GM23248 (cell line): ENCODE measurements around the gene RXRA. TPM values are rescaled to one million over a fixed set of nuclear protein-coding genes. Genes with fewer than 3 reads are reported as not detected.

Experiments
- DNase-seq: peaks from one replicate; pipeline ENCODE4 v3.0.0-alpha.2; 2015
- H2AFZ ChIP-seq: fragments of 200-600 bp; sonication (generic); 2 replicates; pipeline ENCODE4 v1.6.1; 2016; ENCODE audit warnings: antibody characterized with exemption
- H3F3A ChIP-seq: fragments of 200-600 bp; sonication (generic); 2 replicates; pipeline ENCODE4 v1.6.1; 2016; ENCODE audit warnings: mild to moderate bottlenecking, antibody characterized with exemption, mixed run types; ENCODE audit not compliant: insufficient read depth
- H3K27ac ChIP-seq: fragments of 200-600 bp; sonication (generic); 2 replicates; pipeline ENCODE4 v1.5.1; 2016; ENCODE audit warnings: mild to moderate bottlenecking
- H3K27me3 ChIP-seq: fragments of 200-600 bp; sonication (generic); replicated peaks from 2 replicates; pipeline ENCODE4 v1.6.1; 2016; ENCODE audit warnings: mild to moderate bottlenecking; ENCODE audit not compliant: insufficient read depth
- H3K36me3 ChIP-seq: fragments of 200-600 bp; sonication (generic); 2 replicates; pipeline ENCODE4 v1.6.1; 2016; ENCODE audit warnings: low read depth, mild to moderate bottlenecking
- H3K4me1 ChIP-seq: fragments of 200-600 bp; sonication (generic); 2 replicates; pipeline ENCODE4 v1.6.1; 2016; ENCODE audit warnings: mild to moderate bottlenecking; ENCODE audit not compliant: insufficient read depth
- H3K4me2 ChIP-seq: fragments of 200-600 bp; sonication (generic); one replicate; pipeline ENCODE4 v1.6.1; 2016; ENCODE audit warnings: mild to moderate bottlenecking; ENCODE audit not compliant: unreplicated experiment
- H3K4me3 ChIP-seq: fragments of 200-600 bp; sonication (generic); 2 replicates; pipeline ENCODE4 v1.5.1; 2016; ENCODE audit warnings: mild to moderate bottlenecking
- H3K79me2 ChIP-seq: fragments of 200-600 bp; sonication (generic); 2 replicates; pipeline ENCODE4 v1.6.1; 2016; ENCODE audit warnings: mild to moderate bottlenecking; ENCODE audit not compliant: insufficient read depth
- H3K9ac ChIP-seq: fragments of 200-600 bp; sonication (generic); 2 replicates; pipeline ENCODE4 v1.6.1; 2016; ENCODE audit warnings: mild to moderate bottlenecking
- H3K9me2 ChIP-seq: fragments of 200-600 bp; sonication (generic); 2 replicates; pipeline ENCODE4 v1.6.1; 2016; ENCODE audit warnings: mixed run types, mild to moderate bottlenecking, moderate library complexity; ENCODE audit not compliant: insufficient read depth
- H3K9me3 ChIP-seq: fragments of 200-600 bp; sonication (generic); one replicate; pipeline ENCODE4 v1.6.1; 2017; ENCODE audit warnings: low read depth
- H4K20me1 ChIP-seq: fragments of 200-600 bp; sonication (generic); 2 replicates; pipeline ENCODE4 v1.6.0; 2016; ENCODE audit not compliant: insufficient read depth
- EZH2 ChIP-seq: fragments of 200-600 bp; sonication (generic); IDR thresholded peaks from 2 replicates; pipeline ENCODE4 v1.6.1; 2018; ENCODE audit warnings: antibody characterized with exemption, mild to moderate bottlenecking; ENCODE audit not compliant: insufficient read depth, poor library complexity, severe bottlenecking
- EZH2phosphoT487 ChIP-seq: fragments of 200-600 bp; sonication (generic); IDR thresholded peaks from 2 replicates; pipeline ENCODE4 v1.6.1; 2018; ENCODE audit warnings: antibody characterized with exemption, moderate library complexity, mild to moderate bottlenecking, low read depth; ENCODE audit not compliant: insufficient read depth
- WGBS, 2 experiments: methylation state at CpG; one replicate each; pipeline ENCODE4 v1.1.6; 2015 to 2017; ENCODE audit warnings: low lambda C conversion rate in 2 of 2, low coverage in 1 of 2; ENCODE audit errors: missing lambda C conversion rate in 2 of 2; 5-methylcytosine and 5-hydroxymethylcytosine counted together
- in situ Hi-C: fragments of 300-500 bp; cut with MboI; formaldehyde crosslinking; loops from 2 replicates; pipeline ENCODE4 v1.15.0; 2020
- polyA plus RNA-seq: library from polyadenylated mRNA; unstranded; fragments of >200 nt; fragmentation: Nextera tagmentation; extraction: Ambion mirVana; gene quantifications from 2 replicates; pipeline ENCODE4 v1.2.1, GENCODE V29; 2016
- total RNA-seq: library from RNA; depleted of rRNA; stranded (reverse); fragments of >200 nt; shearing (Covaris generic); gene quantifications from 2 replicates; pipeline ENCODE4 v1.2.3, GENCODE V29; 2014

RXRA gene
- total and polyA plus RNA-seq, 2 experiments from 2014 or later = 3.9 to 34.8 TPM

DNA sequence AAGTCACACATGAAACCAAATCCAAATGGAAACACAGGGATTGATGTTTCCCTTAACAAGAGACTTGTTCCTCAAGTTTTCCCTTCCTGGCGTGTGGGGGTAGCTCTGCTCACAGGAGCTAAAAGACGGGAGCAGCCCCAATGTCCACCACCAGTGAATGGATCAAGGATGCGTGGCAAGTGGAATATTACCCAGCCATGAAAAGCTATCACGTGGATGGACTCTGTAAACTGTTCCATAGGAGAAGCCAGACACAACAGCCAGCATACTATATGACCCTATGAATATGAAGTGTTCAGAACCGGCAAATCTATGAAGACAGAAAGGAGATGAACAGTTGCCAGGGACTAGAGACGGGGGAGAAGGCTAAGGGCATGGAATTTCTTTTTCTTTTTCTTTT is 28.3 kb upstream of the RXRA start:
- Histone ChIP-seq H3K9me2 (no peaks in the 10 kb centered on the region), H3K4me3 (no peak overlapping the region), H3K9ac (no peak overlapping the region), H3K27me3 (peaks cover 9% of the 10 kb centered on the region; the same call in 1 of the 2 replicates), H3F3A (no peaks in the 10 kb centered on the region), H2AFZ (no peak overlapping the region), H3K36me3 (no peaks in the 10 kb centered on the region), H3K4me2 (no peak overlapping the region), H4K20me1 (no peaks in the 10 kb centered on the region), H3K4me1 (0 out of 2 replicates have a peak, but pooled peaks cover 2% of the 10 kb centered on the region), H3K9me3 (no peaks in the 10 kb centered on the region), H3K79me2 (no peaks in the 10 kb centered on the region), H3K27ac (no peak overlapping the region)
- no peak for TF ChIP-seq EZH2phosphoT487
- no peak for TF ChIP-seq EZH2
- no peak for DNase-seq
- 72 to 73% methylated on average over 6 of the region's 6 CpGs for WGBS, 2 experiments
- in situ Hi-C loops = no loop called here

DNA sequence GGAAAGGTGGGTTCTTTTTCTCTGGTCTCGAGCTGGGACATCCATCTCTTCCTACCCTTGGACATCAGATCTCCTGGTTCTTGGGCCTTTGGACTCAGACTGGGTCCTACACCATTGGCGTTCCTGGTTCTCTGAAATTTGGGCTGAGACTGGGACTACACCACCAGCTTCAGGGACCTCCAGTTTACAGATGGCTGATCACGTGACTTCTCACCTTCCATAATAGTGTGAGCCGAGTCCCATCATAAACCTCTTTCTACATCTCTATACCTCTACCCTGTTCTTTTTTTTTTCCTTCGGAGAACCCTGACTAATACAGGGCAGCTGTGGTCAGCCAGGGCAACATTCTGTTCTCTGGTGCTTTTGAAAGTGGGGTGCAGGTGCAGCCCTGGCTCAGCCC is 27.2 kb upstream of the RXRA start:
- no peak for TF ChIP-seq EZH2
- no peak for TF ChIP-seq EZH2phosphoT487
- no peak overlapping the region for H3K27ac ChIP-seq
- no peaks in the 10 kb centered on the region for H3K36me3 ChIP-seq
- H3K4me1 ChIP-seq = 0 out of 2 replicates have a peak, but pooled peaks cover under 1% of the 10 kb centered on the region
- H4K20me1 ChIP-seq = no peaks in the 10 kb centered on the region
- H3K4me3 ChIP-seq = no peak overlapping the region
- H3F3A ChIP-seq = no peaks in the 10 kb centered on the region
- WGBS, 2 experiments = 54 to 69% methylated on average over 5 of the region's 5 CpGs
- DNase-seq = no peak
- H3K27me3 ChIP-seq = peaks cover 9% of the 10 kb centered on the region; the same call in 1 of the 2 replicates
- no peaks in the 10 kb centered on the region for H3K9me3 ChIP-seq
- no peaks in the 10 kb centered on the region for H3K79me2 ChIP-seq
- no peaks in the 10 kb centered on the region for H3K9me2 ChIP-seq
- H3K9ac ChIP-seq = no peak overlapping the region
- H3K4me2 ChIP-seq = no peak overlapping the region
- H2AFZ ChIP-seq = no peak overlapping the region
- in situ Hi-C loops = no loop called here

DNA sequence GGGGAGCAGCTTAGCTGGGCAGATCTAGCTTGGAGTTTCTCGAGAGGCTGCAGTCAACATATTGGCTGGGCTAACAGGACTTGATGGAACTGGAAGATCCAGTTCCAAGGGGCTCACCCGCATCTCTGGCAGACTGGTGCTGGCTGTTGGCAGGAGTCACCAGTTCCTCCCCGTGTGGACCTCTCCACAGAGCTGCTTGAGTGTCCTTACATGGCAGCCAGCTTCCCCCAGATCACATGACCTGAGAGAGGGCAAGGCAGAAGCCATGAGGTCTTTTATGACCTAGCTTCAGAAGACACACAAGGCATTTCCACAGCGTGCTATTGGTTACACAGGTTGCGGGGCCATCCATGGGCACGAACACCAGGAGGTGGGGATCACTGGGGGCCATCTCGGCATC is 26.4 kb upstream of the RXRA start:
- Histone ChIP-seq H3F3A (no peaks in the 10 kb centered on the region), H3K9me2 (no peaks in the 10 kb centered on the region), H3K27me3 (peaks cover 9% of the 10 kb centered on the region; the same call in 1 of the 2 replicates), H4K20me1 (no peaks in the 10 kb centered on the region), H3K9me3 (no peaks in the 10 kb centered on the region), H3K36me3 (no peaks in the 10 kb centered on the region), H3K79me2 (no peaks in the 10 kb centered on the region), H3K4me3 (no peak overlapping the region), H3K27ac (no peak overlapping the region), H3K9ac (no peak overlapping the region), H3K4me2 (no peak overlapping the region), H3K4me1 (no peaks in the 10 kb centered on the region), H2AFZ (no peak overlapping the region)
- TF ChIP-seq EZH2 (no peak), EZH2phosphoT487 (no peak)
- WGBS, 2 experiments = 39 to 43% methylated on average over 7 of the region's 7 CpGs
- in situ Hi-C loops = no loop called here
- no peak for DNase-seq

DNA sequence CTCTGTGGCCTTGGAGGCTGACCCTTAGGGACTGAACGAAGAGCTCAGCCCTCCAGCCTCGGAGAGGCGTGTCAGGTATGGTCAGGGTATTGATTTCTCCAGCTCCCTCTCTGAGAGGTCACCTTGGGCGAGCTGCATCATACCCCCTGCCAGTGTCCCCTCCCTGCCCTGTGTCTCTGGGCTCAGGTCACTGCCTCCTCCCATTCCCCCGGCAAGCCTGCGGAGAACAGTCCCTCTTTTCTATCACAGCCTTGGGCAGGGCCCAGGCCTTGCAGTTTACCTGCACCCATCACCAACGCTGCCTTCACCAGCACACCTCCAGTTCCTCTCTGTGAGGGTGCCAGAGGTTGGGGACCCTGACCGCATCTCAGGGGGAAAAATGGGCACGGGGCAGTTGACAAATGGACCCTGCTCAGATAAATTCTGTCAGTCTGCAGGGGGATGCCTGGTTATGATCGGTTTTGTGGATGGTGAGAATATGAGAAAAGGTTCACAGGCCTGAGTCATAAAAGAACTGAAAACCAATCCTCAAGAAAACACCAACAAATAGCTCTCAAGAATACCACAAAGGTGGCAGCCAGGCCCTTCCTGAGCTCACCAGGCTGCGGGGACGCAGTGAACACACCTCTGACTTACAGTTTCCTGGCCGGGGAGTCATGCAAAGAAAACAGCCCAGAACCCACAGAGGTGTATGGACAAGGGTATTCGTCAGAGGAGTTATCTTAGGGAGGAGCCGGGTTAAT is 24.7 kb upstream of the RXRA start:
- Histone ChIP-seq H3F3A (no peaks in the 10 kb centered on the region), H3K27me3 (peaks cover 9% of the 10 kb centered on the region; the same call in 1 of the 2 replicates), H3K79me2 (no peaks in the 10 kb centered on the region), H3K4me2 (no peak overlapping the region), H2AFZ (no peak overlapping the region), H3K9me3 (no peaks in the 10 kb centered on the region), H3K9ac (no peak overlapping the region), H3K9me2 (no peaks in the 10 kb centered on the region), H3K27ac (no peak overlapping the region), H3K4me1 (no peaks in the 10 kb centered on the region), H3K36me3 (no peaks in the 10 kb centered on the region), H4K20me1 (no peaks in the 10 kb centered on the region), H3K4me3 (no peak overlapping the region)
- no peak for DNase-seq
- in situ Hi-C loops = no loop called here
- 76 to 77% methylated on average over 15 of the region's 15 CpGs for WGBS, 2 experiments
- TF ChIP-seq EZH2phosphoT487 (no peak), EZH2 (no peak)
